Upper lobe of left lung (tissue), 6 donors: ENCODE data around the gene FAM149B1. TPM values are rescaled to one million over a fixed set of nuclear protein-coding genes. Genes with fewer than 3 reads are reported as not detected.

Experiments
- ATAC-seq, 2 donors: fragments of 200-7000 bp; cut with Tn5 transposase; one replicate each; pipeline ENCODE4 v1.9.1; 2022; ENCODE audit warnings: mild to moderate bottlenecking in 2 of 2, moderate library complexity in 2 of 2; ENCODE audit not compliant: low FRiP score in 2 of 2
- DNase-seq, 2 donors: peaks; one replicate each; pipeline ENCODE4 v3.0.0-alpha.2; 2019 to 2020
- H3K27ac ChIP-seq, 4 donors: fragments of 200-600 bp; sonication (generic); one replicate each; pipeline ENCODE4 v1.5.1; 2016 to 2019
- H3K27me3 ChIP-seq, 4 donors: fragments of 200-600 bp; sonication (generic); one replicate each; pipeline ENCODE4 v1.5.1; 2017 to 2019
- H3K36me3 ChIP-seq, 4 donors: fragments of 200-600 bp; sonication (generic); one replicate each; pipeline ENCODE4 v1.5.1; 2016 to 2019
- H3K4me1 ChIP-seq, 4 donors: fragments of 200-600 bp; sonication (generic); one replicate each; pipeline ENCODE4 v1.5.1; 2018 to 2019
- H3K4me3 ChIP-seq, 4 donors: fragments of 200-600 bp; sonication (generic); one replicate each; pipeline ENCODE4 v1.5.1; 2017 to 2019; ENCODE audit warnings: mild to moderate bottlenecking in 2 of 4, moderate library complexity in 1 of 4
- H3K9me3 ChIP-seq, 4 donors: fragments of 200-600 bp; sonication (generic); one replicate each; pipeline ENCODE4 v1.5.1; 2018 to 2019
- EP300 ChIP-seq, 4 donors: sonication (generic); formaldehyde crosslinking; IDR thresholded peaks; one replicate each; pipeline ENCODE4 v1.5.1; 2017; ENCODE audit warnings: antibody characterized with exemption in 4 of 4, control low read depth in 2 of 4
- POLR2A ChIP-seq, 4 donors: fragments of 450-650 bp; IDR thresholded peaks; one replicate each; pipeline ENCODE4 v1.5.1; 2016 to 2017; ENCODE audit warnings: antibody characterized with exemption in 4 of 4, mild to moderate bottlenecking in 2 of 4
- POLR2AphosphoS5 ChIP-seq, 2 donors: sonication (generic); formaldehyde crosslinking; IDR thresholded peaks; one replicate each; pipeline ENCODE4 v1.5.1; 2017; ENCODE audit warnings: antibody characterized with exemption in 2 of 2
- WGBS, 2 donors: methylation state at CpG; one replicate each; pipeline ENCODE4 v1.1.5; 2017 to 2018; 5-methylcytosine and 5-hydroxymethylcytosine counted together
- total RNA-seq, 6 donors: library from RNA; depleted of rRNA in 4 of 6; stranded (reverse); fragments of >200 nt in 4 of 6; gene quantifications; one replicate each; pipeline versions ENCODE4 v1.1.0 to v1.2.1, GENCODE V29; 2016 to 2021
- TF ChIP-seq, protein P1 (sequence below), 6 experiments: fragments of 450-650 bp in 4 of 6; fragments of 200-600 bp in 2 of 6; sonication (generic) in 2 of 6; IDR thresholded peaks; one replicate each; pipeline ENCODE4 v1.5.1; 2016 to 2019; ENCODE audit warnings: antibody characterized with exemption in 6 of 6
- donor health status: DM: no; HTN: no; CAD: no; lungs with moderate emphysema.
- donor health status: DM: no; HTN: yes; CAD: no; lungs with severe emphysema.

The FAM149B1 gene
- total RNA-seq, result 10 to 100 TPM; 11.4 to 38.8 (median 18.7) TPM

DNA sequence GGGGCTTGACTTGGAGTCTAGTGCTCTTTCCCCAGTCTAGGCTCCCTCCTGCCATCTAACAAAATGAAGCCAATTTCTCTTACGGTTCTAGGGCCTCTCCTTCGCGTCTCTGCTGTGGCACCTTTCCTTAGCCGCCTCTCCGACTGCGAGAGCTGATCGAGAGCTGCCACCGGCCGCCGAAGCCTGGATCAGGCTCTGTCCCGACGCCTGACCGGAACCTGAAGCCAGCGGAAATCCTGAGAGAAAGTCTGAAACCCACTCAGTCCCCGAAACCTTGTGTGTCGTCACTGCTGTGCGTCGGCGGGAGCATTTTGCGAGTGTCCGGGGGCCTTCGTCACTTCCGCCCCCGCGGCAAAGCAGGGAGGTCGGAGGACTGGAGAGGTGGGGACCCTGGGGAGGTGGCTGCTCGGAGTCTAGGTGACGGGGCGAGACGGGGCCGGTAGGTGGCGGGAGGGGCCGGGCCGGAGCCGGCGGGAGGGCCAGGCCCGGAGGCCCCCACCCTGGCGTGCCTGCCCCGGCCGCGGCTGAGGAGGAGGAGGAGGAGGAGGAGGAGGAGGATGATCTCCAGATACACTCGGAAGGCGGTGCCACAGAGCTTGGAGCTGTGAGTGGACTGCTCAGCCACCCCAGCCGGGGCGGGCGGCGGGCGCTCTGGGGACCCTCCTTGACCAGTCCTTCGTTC lies at the start of gene FAM149B1, which contains the start of gene ECD:
Gene FAM149B1, plus strand, starts transcription at position 337 of the 682 bp plus-strand sequence. Its CDS starts 221 bp downstream, at position 558.
Gene ECD, minus strand, starts transcription at position 226 of the 682 bp plus-strand sequence. CDS start 4,071 bp downstream, outside the sequence.
- WGBS, 2 donors, result 0% methylated on average over 12 to 47 of the region's 49 CpGs
- no peaks in the 10 kb centered on the region for H3K9me3 ChIP-seq
- peaks cover 22 to 37% (median 27%) of the 10 kb centered on the region in 4 donors for H3K4me1 ChIP-seq
- H3K4me3 ChIP-seq, result peak within 1 kb of the TSS; percentile 71 to 81 (median 77)
- DNase-seq (peak; percentile 94 to 96), ATAC-seq (peak; percentile 96 to 99)
- H3K27ac ChIP-seq, result peak within 1 kb of the TSS; percentile 88 to 97 (median 94)
- no peaks in the 10 kb centered on the region for H3K27me3 ChIP-seq
- peaks cover 0 to 15% (median 4%) of the 10 kb centered on the region in 4 donors for H3K36me3 ChIP-seq
- TF ChIP-seq EP300 (IDR thresholded peaks at IDR 0.05) (peak in 1 of 4 donors; percentile 83), POLR2A (IDR thresholded peaks at IDR 0.05) (peak; percentile 78 to 97 (median 94)), POLR2AphosphoS5 (IDR thresholded peaks at IDR 0.05) (peak; percentile 99)
- TF ChIP-seq, protein P1, sequence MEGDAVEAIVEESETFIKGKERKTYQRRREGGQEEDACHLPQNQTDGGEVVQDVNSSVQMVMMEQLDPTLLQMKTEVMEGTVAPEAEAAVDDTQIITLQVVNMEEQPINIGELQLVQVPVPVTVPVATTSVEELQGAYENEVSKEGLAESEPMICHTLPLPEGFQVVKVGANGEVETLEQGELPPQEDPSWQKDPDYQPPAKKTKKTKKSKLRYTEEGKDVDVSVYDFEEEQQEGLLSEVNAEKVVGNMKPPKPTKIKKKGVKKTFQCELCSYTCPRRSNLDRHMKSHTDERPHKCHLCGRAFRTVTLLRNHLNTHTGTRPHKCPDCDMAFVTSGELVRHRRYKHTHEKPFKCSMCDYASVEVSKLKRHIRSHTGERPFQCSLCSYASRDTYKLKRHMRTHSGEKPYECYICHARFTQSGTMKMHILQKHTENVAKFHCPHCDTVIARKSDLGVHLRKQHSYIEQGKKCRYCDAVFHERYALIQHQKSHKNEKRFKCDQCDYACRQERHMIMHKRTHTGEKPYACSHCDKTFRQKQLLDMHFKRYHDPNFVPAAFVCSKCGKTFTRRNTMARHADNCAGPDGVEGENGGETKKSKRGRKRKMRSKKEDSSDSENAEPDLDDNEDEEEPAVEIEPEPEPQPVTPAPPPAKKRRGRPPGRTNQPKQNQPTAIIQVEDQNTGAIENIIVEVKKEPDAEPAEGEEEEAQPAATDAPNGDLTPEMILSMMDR (IDR thresholded peaks at IDR 0.05), result peak in 5 of 6 experiments; percentile 27 to 65 (median 44)

DNA sequence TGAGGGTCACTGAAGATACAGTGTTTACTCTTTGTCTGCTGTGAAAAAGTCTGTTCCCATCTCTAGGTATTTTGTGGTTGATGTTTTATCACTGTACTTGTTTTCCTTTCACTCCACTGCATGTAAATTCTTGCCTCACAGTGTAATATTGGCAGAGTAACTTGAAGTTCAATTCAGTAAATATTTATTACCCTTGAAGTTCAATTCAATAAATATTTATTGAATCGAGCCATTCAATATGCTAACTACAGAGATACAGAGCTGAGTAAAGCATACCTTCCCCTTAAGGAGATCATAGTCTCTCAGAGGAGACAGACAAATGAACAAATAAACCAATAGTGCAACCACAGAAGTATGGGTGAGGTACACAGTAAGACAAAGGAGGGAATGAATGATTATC lies 48.5 kb upstream of the FAM149B1 start:
- Histone ChIP-seq H3K27me3 (no peaks in the 10 kb centered on the region), H3K4me1 (peaks cover 0 to 4% (median 0%) of the 10 kb centered on the region in 4 donors), H3K27ac (no peak overlapping the region), H3K36me3 (peaks cover 0 to 48% (median 4%) of the 10 kb centered on the region in 4 donors), H3K4me3 (no peak overlapping the region), H3K9me3 (no peaks in the 10 kb centered on the region)
- 64 to 67% methylated on average over 1 of the region's 1 CpG for WGBS, 2 donors
- ATAC-seq, result no peak
- no peak for DNase-seq
- TF ChIP-seq POLR2A (IDR thresholded peaks at IDR 0.05) (no peak), POLR2AphosphoS5 (IDR thresholded peaks at IDR 0.05) (no peak), EP300 (IDR thresholded peaks at IDR 0.05) (no peak)
- TF ChIP-seq, protein P1 (IDR thresholded peaks at IDR 0.05), result no peak

DNA sequence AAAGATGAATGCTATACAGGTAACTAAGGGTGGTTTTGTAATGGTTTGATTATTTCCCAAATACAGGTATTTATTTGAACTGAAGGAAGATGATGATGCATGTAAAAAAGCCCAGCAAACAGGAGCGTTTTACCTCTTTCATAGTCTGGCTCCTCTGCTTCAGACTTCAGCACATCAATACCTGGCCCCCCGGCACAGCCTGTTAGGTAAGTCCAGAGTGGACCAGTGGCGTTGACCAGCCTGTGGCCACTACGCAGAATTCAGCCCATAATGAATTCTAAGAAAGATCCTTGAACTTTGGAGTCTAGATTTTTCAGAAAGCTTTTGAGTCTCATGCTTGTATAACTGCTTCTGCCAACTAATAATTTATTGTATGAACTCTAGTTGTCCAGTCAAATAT lies 48.0 kb upstream of the FAM149B1 start:
- 90 to 99% methylated on average over 4 of the region's 4 CpGs for WGBS, 2 donors
- no peak for TF ChIP-seq POLR2A (IDR thresholded peaks at IDR 0.05)
- no peak for TF ChIP-seq POLR2AphosphoS5 (IDR thresholded peaks at IDR 0.05)
- Histone ChIP-seq H3K4me3 (no peak overlapping the region), H3K27me3 (no peaks in the 10 kb centered on the region), H3K27ac (no peak overlapping the region), H3K36me3 (peaks cover 0 to 53% (median 7%) of the 10 kb centered on the region in 4 donors), H3K4me1 (peaks cover 0 to 4% (median 0%) of the 10 kb centered on the region in 4 donors), H3K9me3 (no peaks in the 10 kb centered on the region)
- ATAC-seq (no peak), DNase-seq (no peak)

DNA sequence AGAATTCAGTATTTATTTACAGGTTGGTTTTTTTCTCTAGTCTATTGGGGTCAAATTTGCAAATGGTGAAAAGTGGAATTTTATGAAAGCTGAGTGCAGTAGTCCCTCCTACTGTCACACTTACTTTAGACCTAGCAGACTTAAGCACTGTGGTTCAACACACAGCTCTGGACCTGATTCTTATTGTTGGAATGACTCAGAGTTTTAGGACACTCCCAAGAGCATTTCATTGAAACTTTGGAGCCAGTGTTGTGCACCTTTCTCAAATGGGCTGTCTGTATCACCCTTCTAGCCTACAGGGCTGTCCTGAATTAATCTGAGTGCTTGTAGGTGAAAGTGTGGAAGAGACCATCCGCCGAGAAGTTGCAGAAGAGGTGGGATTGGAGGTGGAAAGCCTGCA lies 41.6 kb upstream of the FAM149B1 start:
- Histone ChIP-seq H3K36me3 (peaks cover 17 to 83% (median 49%) of the 10 kb centered on the region in 4 donors), H3K27me3 (no peaks in the 10 kb centered on the region), H3K9me3 (no peaks in the 10 kb centered on the region), H3K27ac (no peak overlapping the region), H3K4me3 (no peak overlapping the region), H3K4me1 (no peaks in the 10 kb centered on the region)
- TF ChIP-seq POLR2AphosphoS5 (IDR thresholded peaks at IDR 0.05) (no peak), POLR2A (IDR thresholded peaks at IDR 0.05) (no peak)
- ATAC-seq (no peak), DNase-seq (no peak)
- 95 to 97% methylated on average over 2 of the region's 2 CpGs for WGBS, 2 donors

DNA sequence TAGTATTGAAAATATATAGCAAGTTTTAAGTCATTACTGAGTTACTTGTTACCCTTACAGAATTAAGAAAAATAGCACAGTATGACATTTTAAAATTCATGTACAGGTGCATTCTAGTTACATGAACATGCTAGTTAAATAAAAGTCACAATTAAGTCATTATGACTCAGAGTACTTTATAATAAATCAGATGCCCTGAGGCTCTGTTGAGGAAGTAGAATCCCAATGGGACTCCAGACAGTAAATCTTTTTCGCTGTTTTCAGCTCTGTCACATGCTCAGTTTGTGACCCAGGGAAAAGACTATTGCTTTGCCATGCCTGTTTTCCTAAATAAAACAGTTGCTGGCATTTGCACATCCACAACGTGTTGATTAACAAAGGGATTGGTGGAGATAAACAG lies 36.6 kb upstream of the FAM149B1 start:
- H3K27ac ChIP-seq, result no peak overlapping the region
- no peaks in the 10 kb centered on the region for H3K27me3 ChIP-seq
- H3K4me1 ChIP-seq, result no peaks in the 10 kb centered on the region
- H3K4me3 ChIP-seq, result no peak overlapping the region
- TF ChIP-seq POLR2A (IDR thresholded peaks at IDR 0.05) (no peak), EP300 (IDR thresholded peaks at IDR 0.05) (no peak), POLR2AphosphoS5 (IDR thresholded peaks at IDR 0.05) (no peak)
- TF ChIP-seq, protein P1 (IDR thresholded peaks at IDR 0.05), result no peak
- DNase-seq (no peak), ATAC-seq (no peak)
- no peaks in the 10 kb centered on the region for H3K9me3 ChIP-seq
- 81 to 82% methylated on average over 2 of the region's 2 CpGs for WGBS, 2 donors
- H3K36me3 ChIP-seq, result peaks cover 24 to 98% (median 75%) of the 10 kb centered on the region in 4 donors
